ENCODE results near the gene PPP1R37. TPM values are rescaled to one million over a fixed set of nuclear protein-coding genes. Genes with fewer than 3 reads are reported as not detected.
A peak's percentile ranks its signal among the peaks of the same experiment; 100 is the strongest.
"Not testable (repeated sequence)": the region's sequence is repeated elsewhere in the genome, so short reads cannot be mapped to it uniquely, and the experiment has no call there.

PPP1R37 gene
- total and polyA plus RNA-seq, 4 donors, result 19.2 to 39.7 (median 25.9) TPM

- no peak overlapping the region for H3K27ac ChIP-seq (ENCODE audit: low read depth in 1 of 2, low read length in 1 of 2)
- H3K27me3 ChIP-seq (ENCODE audit: control insufficient read depth in 3 of 3, insufficient read depth in 3 of 3, low read length in 2 of 3), result no peaks in the 10 kb centered on the region
- H3K4me1 ChIP-seq (ENCODE audit: control insufficient read depth in 5 of 5, insufficient read depth in 5 of 5, low read length in 5 of 5), result peaks cover 0 to 30% (median 2%) of the 10 kb centered on the region in 5 donors
- H3K36me3 ChIP-seq (ENCODE audit: control insufficient read depth in 4 of 4, insufficient read depth in 4 of 4, low read length in 4 of 4), result no peaks in the 10 kb centered on the region
- TF ChIP-seq CTCF (IDR thresholded peaks at IDR 0.05; ENCODE audit: control extremely low read depth, extremely low read depth), result no peak
- no peaks in the 10 kb centered on the region for H3K9me3 ChIP-seq (ENCODE audit: control insufficient read depth in 4 of 4, insufficient read depth in 3 of 4, low read length in 3 of 4)
- no peak overlapping the region for H3K9ac ChIP-seq (ENCODE audit: insufficient read depth in 1 of 2, low read length in 2 of 2)
- ATAC-seq (ENCODE audit: insufficient read depth, low FRiP score) (no peak), DNase-seq (no peak)
- no peak overlapping the region for H3K4me3 ChIP-seq
- 78 to 81% methylated on average over 12 of the region's 12 CpGs for WGBS, 2 donors
Observed at GRCh38 chr19:45117671-45118070, 24.7 kb downstream of the PPP1R37 start.

GRCh38 chr19:45118106-45118505, 25.1 kb downstream of the PPP1R37 start:
- H3K27me3 ChIP-seq (ENCODE audit: control insufficient read depth in 3 of 3, insufficient read depth in 3 of 3, low read length in 2 of 3), result no peaks in the 10 kb centered on the region
- H3K4me3 ChIP-seq, result no peak overlapping the region
- H3K36me3 ChIP-seq (ENCODE audit: control insufficient read depth in 4 of 4, insufficient read depth in 4 of 4, low read length in 4 of 4), result no peaks in the 10 kb centered on the region
- H3K9ac ChIP-seq (ENCODE audit: insufficient read depth in 1 of 2, low read length in 2 of 2), result no peak overlapping the region
- ATAC-seq (ENCODE audit: insufficient read depth, low FRiP score), result no peak
- no peaks in the 10 kb centered on the region for H3K9me3 ChIP-seq (ENCODE audit: control insufficient read depth in 4 of 4, insufficient read depth in 3 of 4, low read length in 3 of 4)
- H3K4me1 ChIP-seq (ENCODE audit: control insufficient read depth in 5 of 5, insufficient read depth in 5 of 5, low read length in 5 of 5), result peaks cover 0 to 25% (median 0%) of the 10 kb centered on the region in 5 donors
- no peak overlapping the region for H3K27ac ChIP-seq (ENCODE audit: low read depth in 1 of 2, low read length in 1 of 2)
- DNase-seq, result no peak
- TF ChIP-seq CTCF (IDR thresholded peaks at IDR 0.05; ENCODE audit: control extremely low read depth, extremely low read depth), result no peak
- WGBS, 2 donors, result 66 to 82% methylated on average over 5 of the region's 5 CpGs

GRCh38 chr19:45118591-45119355, 25.8 kb downstream of the PPP1R37 start:
- peaks cover 0 to 22% (median 0%) of the 10 kb centered on the region in 5 donors for H3K4me1 ChIP-seq (ENCODE audit: control insufficient read depth in 5 of 5, insufficient read depth in 5 of 5, low read length in 5 of 5)
- ATAC-seq (ENCODE audit: insufficient read depth, low FRiP score); DNase-seq; H3K9me3 ChIP-seq (ENCODE audit: control insufficient read depth in 4 of 4, insufficient read depth in 3 of 4, low read length in 3 of 4); H3K36me3 ChIP-seq (ENCODE audit: control insufficient read depth in 4 of 4, insufficient read depth in 4 of 4, low read length in 4 of 4); H3K9ac ChIP-seq (ENCODE audit: insufficient read depth in 1 of 2, low read length in 2 of 2); H3K27me3 ChIP-seq (ENCODE audit: control insufficient read depth in 3 of 3, insufficient read depth in 3 of 3, low read length in 2 of 3); H3K4me3 ChIP-seq: not testable (repeated sequence)
- peak overlapping the region in 1 of 2 donors; percentile 20 for H3K27ac ChIP-seq (ENCODE audit: low read depth in 1 of 2, low read length in 1 of 2)
- 28 to 54% methylated on average over 18 of the region's 18 CpGs for WGBS, 2 donors

- Histone ChIP-seq H3K9ac (ENCODE audit: insufficient read depth in 1 of 2, low read length in 2 of 2) (no peak overlapping the region), H3K4me1 (ENCODE audit: control insufficient read depth in 5 of 5, insufficient read depth in 5 of 5, low read length in 5 of 5) (peaks cover 0 to 18% (median 0%) of the 10 kb centered on the region in 5 donors), H3K36me3 (ENCODE audit: control insufficient read depth in 4 of 4, insufficient read depth in 4 of 4, low read length in 4 of 4) (no peaks in the 10 kb centered on the region), H3K9me3 (ENCODE audit: control insufficient read depth in 4 of 4, insufficient read depth in 3 of 4, low read length in 3 of 4) (no peaks in the 10 kb centered on the region), H3K4me3 (no peak overlapping the region), H3K27ac (ENCODE audit: low read depth in 1 of 2, low read length in 1 of 2) (no peak overlapping the region), H3K27me3 (ENCODE audit: control insufficient read depth in 3 of 3, insufficient read depth in 3 of 3, low read length in 2 of 3) (no peaks in the 10 kb centered on the region)
- 81 to 86% methylated on average over 6 of the region's 6 CpGs for WGBS, 2 donors
- ATAC-seq (ENCODE audit: insufficient read depth, low FRiP score) (no peak), DNase-seq (no peak)
- TF ChIP-seq CTCF (IDR thresholded peaks at IDR 0.05; ENCODE audit: control extremely low read depth, extremely low read depth), result no peak
Observed at GRCh38 chr19:45119582-45119981, 26.6 kb downstream of the PPP1R37 start.
